Measurements from ENCODE around the gene BLM. TPM values are rescaled to one million over a fixed set of nuclear protein-coding genes. Genes with fewer than 3 reads are reported as not detected.

The BLM gene
- total RNA-seq, 1 experiment from 2014 or later: 41.3 TPM

- no peak for DNase-seq
- H3K36me3 Mint-ChIP-seq (ENCODE audit: insufficient read depth in 1 of 3, low read depth in 3 of 3): no peaks in the 10 kb centered on the region; a peak in 1 of 7 replicates
Observed at GRCh38 chr15:90826886-90827435, 109.8 kb downstream of the BLM start.

More at GRCh38 chr15:90826886-90827435, 109.8 kb downstream of the BLM start:
- Mint-ChIP-seq H3K4me1 (peaks cover 10 to 16% of the 10 kb centered on the region in 2 experiments), H3K9me3 (no peaks in the 10 kb centered on the region), H3K27ac (no peak overlapping the region; a peak in 1 of 7 replicates), H3K4me3 (no peak overlapping the region), H3K27me3 (ENCODE audit: low read depth) (no peaks in the 10 kb centered on the region; the same call in 1 of the 2 replicates)
- Histone ChIP-seq H4K91ac (ENCODE audit: insufficient read length, low read depth, low read length) (no peak overlapping the region), H4K5ac (ENCODE audit: insufficient read length, low read depth, low read length) (no peak overlapping the region), H4K8ac (replicated peaks; ENCODE audit: insufficient read length, low read depth, low read length) (no peak overlapping the region), H2AK5ac (ENCODE audit: insufficient read length, low read length) (no peak overlapping the region), H3K27ac (ENCODE audit: insufficient read length, low read depth, low read length) (no peak overlapping the region), H3T11ph (ENCODE audit: low read length) (no peak overlapping the region), H2BK20ac (ENCODE audit: low read depth, low read length, poor library complexity, severe bottlenecking) (no peak overlapping the region), H3K9me3 (ENCODE audit: control insufficient read depth, low read depth, low read length) (no peaks in the 10 kb centered on the region), H3K79me1 (ENCODE audit: insufficient read depth, low read depth, low read length, poor library complexity, severe bottlenecking) (no peaks in the 10 kb centered on the region), H3K27me3 (ENCODE audit: insufficient read depth, low read length) (no peaks in the 10 kb centered on the region), H2AFZ (ENCODE audit: low read length) (no peak overlapping the region), H2BK12ac (ENCODE audit: insufficient read length, low read depth, low read length) (no peak overlapping the region), H2BK5ac (ENCODE audit: insufficient read length, low read length) (no peak overlapping the region), H2BK120ac (ENCODE audit: low read depth, low read length, poor library complexity, severe bottlenecking) (no peak overlapping the region), H3K14ac (ENCODE audit: insufficient read depth, low read length) (no peak overlapping the region), H3K56ac (ENCODE audit: insufficient read length, low read depth, low read length) (no peak overlapping the region), H3K4me2 (ENCODE audit: insufficient read depth, insufficient read length, low read length) (no peak overlapping the region), H3K4ac (ENCODE audit: low read depth, low read length) (no peak overlapping the region), H3K23me2 (ENCODE audit: insufficient read length, low read depth, low read length, poor library complexity, severe bottlenecking) (no peaks in the 10 kb centered on the region), H3K23ac (ENCODE audit: insufficient read length, low read depth, low read length) (no peak overlapping the region), H2BK15ac (ENCODE audit: low read depth, low read length) (no peak overlapping the region), H3K79me2 (ENCODE audit: insufficient read depth, low read length) (no peaks in the 10 kb centered on the region), H3K4me1 (ENCODE audit: insufficient read depth, low read length) (no peaks in the 10 kb centered on the region), H3K9ac (ENCODE audit: extremely low read depth, insufficient read length, low read length) (no peak overlapping the region), H4K20me1 (ENCODE audit: control insufficient read depth, insufficient read depth, insufficient read length) (no peaks in the 10 kb centered on the region), H3K18ac (ENCODE audit: insufficient read length, low read depth, low read length) (no peak overlapping the region)
- no peak for TF ChIP-seq CTCF (conservative IDR thresholded peaks at IDR 0.05)
- WGBS (ENCODE audit: extremely low coverage, insufficient read length, low lambda C conversion rate): no CpG with 5 or more reads among the region's 20 CpGs

Data from H9 (cell line).